Stimulated activated CD4-positive, alpha-beta T cell treated with anti-CD3 and anti-CD28 coated beads, Interleukin-2, amount 100 ng/mL, for 48 hours (primary cell): ENCODE measurements around the gene CEACAM16.

ENCODE experiments used
- DNase-seq, 2 donors: peaks; one replicate each; pipeline ENCODE4 v3.0.0-alpha.2; 2020

CEACAM16 gene

GRCh38 chr19:44726465-44726864, 27.5 kb downstream of the CEACAM16 start:
- no peak for DNase-seq

- DNase-seq = no peak
These were observed 29.2 kb downstream of the CEACAM16 start for GRCh38 chr19:44728178-44728577.

DNA sequence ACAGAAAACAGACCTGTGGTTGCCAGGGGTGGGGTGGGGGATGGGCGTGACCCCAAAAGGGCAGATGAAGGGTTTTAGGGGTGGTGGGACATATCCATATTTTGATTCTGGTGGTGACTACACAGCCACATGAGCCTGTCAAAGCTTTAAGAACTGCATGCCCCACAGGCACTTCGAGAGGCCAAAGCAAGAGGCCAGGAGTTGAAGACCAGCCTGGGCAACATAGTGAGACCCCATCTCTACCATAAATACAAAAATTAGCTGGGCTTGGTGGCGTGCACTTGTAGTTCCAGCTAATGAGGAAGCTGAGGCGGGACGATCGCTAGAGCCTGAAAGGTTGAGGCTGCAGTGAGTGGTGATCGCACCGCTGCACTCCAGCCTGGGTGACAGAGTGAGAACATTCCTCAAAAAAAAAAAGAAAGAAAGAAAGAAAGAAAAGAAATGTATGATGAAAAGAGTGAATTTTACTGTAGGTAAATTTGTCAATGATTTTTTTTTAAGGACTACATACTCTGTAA, 30.6 kb downstream of the CEACAM16 start:
- DNase-seq = no peak

- no peak for DNase-seq
These were observed 32.1 kb downstream of the CEACAM16 start for GRCh38 chr19:44731081-44731480.

- no peak for DNase-seq
These were observed 32.7 kb downstream of the CEACAM16 start for GRCh38 chr19:44731622-44732021.

GRCh38 chr19:44732235-44733014, 33.5 kb downstream of the CEACAM16 start:
- DNase-seq = no peak

GRCh38 chr19:44734357-44734756, 35.4 kb downstream of the CEACAM16 start:
- DNase-seq = no peak

- DNase-seq = no peak
These were observed 36.1 kb downstream of the CEACAM16 start for GRCh38 chr19:44735011-44735410.

DNA sequence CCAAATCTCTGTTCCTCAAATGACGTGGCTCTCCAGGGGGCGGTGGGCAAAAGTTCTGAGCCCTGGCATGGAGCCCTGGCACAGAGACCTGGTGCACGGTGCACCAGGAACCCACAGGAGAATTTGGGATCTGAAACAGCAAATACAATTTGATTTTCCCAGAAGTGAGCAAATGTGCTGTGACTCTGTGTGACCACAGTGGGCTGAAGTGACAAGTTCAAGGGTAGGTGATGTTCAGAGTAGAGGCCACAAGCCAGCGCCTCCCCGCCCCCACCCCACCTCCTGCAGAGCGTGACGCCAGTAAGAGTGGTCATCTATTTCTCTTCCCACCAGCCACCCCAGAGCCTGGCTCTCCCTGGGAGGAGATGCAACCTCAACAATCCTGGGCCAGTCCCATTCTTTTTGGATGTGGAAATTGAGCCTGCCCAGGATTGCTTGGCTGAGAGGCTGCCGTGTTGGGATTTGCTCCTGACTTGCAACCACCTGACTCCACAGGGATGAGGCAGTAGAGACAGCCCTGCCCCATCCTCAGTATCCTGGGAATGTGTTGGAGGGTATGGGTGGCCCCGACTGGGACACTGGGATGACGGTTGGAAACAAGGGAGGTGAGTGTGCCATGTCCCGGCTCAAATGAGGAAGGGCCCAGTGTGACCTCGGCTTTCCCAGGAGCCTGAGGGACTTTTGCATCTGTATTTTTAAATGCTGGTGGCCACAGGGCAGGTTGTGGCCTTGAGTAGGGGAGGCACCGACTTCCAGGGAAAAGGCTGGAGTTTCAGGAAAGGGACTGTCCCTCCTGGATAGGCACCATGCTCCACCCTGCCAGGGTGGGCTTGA, 38.5 kb downstream of the CEACAM16 start:
- no peak for DNase-seq

DNA sequence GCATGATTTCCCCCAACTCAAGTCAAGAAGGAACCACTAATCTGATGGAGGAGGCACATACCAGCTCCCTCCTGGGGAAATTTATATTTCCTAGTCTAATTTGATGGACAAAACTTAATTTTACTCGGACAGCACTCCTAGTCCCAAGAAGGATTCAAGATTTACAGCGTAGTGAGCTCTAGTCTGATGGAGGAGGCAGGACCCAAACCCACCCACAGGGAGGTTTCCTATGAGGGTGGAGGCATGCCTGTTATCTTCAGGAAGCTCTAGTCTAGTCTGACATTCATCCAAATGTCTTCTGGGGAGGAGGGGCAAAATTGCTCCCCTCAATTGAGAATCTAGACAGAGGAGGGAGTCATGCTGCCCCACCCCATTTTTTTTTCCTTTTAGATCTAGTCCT, 39.2 kb downstream of the CEACAM16 start:
- no peak for DNase-seq

DNA sequence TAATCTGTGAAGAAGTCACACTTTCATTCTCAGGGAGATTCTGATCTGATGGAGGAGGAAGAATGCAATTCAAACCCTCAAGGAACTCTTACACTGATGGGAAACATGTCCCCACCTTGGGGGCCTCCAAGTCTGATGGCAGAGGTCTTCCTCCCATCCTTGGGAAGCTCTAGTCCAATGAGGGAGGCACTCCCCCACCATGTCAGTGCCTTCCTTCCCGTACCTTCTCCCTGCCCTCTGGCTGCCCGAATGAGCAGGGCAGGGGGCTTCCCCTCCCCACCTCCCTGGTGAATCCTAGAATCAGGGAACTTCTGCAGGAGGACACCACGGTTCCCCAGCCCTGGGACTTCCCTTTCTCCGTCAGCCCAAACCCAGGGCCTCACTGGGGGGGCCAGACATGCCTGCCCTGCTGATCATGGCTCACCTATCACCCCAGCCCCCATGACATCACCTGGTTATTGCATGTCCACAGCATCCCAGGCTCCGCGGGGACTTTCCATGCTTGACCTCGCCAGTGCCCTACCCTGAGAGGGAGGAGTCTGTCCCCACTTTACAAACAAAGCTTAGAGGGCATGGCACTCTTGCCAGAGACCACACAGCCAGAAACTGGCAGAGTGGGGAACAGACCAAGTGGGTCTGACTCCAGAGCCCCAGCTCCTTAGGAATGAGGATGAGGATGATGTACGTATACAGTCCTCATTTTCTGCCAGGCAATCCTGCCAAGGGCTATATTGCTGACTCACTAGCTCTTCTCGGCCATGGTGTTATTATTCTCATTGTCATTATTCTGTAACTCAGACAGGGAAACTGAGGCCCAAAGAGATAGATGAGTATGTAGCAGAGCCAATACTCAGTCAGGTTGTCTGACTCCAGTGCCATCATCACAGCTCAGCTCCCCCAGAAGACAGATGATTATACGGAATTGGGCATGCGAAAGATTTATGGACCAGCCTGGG, 39.9 kb downstream of the CEACAM16 start:
- no peak for DNase-seq

- DNase-seq = no peak
These were observed 41.4 kb downstream of the CEACAM16 start for GRCh38 chr19:44740351-44740824.

GRCh38 chr19:44741258-44741731, 42.3 kb downstream of the CEACAM16 start:
- no peak for DNase-seq

DNA sequence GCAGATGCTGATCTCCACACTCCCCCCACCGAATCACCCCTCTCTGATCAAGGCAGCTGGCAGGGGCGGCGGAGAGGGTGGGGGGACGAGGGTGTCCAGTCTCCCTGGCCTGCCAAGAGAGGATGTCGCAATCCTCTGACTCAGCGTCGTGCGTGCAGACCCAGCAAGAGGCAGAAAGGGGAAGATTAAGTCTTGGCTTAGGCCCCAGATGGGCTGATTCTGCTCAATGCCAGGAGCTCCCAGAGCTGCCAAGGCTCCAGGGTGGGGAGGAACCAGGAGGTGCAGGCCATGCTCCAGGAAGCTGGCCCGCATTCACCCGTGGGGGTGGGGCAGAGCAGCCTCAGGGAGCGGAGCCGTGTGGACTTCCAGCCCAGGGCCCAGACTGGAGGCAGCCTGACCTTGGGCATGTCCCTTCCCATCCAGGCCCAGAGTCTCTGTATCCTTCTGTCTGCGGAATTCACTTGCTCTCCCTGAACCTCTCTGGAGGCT, 42.9 kb downstream of the CEACAM16 start:
- DNase-seq = no peak

DNA sequence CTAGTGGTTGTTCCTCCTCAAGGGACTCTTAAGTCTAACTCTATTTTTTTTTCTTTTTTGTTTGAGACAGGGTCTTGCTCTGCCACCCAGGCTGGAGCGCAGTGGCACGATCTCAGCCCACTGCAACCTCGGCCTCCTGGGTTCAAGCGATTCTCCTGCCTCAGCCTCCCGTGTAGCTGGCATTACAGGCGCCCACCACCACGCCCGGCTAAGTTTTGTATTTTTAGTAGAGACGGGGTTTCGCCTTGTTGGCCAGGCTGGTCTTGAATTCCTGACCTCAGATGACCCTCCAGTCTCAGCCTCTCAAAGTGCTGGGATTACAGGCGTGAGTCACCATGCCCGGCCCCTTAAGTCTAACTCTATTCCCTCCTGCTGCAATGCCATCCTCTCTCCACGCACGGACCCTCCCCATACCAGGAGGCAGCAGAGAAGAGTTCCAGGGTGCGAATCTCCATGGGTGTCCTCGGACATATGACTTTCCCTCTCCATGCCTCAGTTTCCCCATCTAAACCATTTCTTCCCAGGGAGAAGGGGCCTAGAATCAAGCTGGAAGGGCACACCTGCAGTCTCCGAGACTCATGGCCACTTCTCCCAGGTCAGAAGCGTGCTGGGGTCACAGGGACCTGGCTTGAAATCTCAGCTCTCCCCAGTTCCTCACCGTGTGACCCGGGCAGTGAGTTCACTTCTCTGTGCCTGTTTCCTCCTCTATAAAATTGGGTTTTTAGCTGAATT, 43.5 kb downstream of the CEACAM16 start:
- no peak for DNase-seq

DNA sequence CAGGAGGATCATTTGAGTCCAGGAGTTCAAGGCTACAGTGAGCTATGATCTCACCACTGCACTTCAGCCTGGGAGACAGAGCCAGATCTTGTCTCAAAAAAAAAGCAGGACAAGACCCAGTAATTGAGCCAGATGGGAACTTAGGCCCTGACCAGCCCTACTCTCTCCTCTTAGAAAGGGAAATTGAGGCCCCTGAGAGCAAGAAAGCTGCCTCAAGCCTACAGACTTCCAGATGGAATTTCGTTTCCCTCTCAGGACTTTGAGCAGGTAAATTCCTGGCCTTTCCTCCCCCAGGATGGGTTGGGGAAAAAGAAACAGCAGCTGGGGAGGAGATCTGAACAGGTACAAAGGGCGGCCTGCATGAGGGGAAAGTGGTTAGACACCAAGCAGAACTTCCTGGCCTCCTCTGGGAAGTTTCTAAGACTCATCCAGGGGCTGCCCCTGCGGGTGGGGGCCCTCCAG, 46.0 kb downstream of the CEACAM16 start:
- no peak for DNase-seq

GRCh38 chr19:44745341-44745831, 46.4 kb downstream of the CEACAM16 start:
- DNase-seq = no peak

DNA sequence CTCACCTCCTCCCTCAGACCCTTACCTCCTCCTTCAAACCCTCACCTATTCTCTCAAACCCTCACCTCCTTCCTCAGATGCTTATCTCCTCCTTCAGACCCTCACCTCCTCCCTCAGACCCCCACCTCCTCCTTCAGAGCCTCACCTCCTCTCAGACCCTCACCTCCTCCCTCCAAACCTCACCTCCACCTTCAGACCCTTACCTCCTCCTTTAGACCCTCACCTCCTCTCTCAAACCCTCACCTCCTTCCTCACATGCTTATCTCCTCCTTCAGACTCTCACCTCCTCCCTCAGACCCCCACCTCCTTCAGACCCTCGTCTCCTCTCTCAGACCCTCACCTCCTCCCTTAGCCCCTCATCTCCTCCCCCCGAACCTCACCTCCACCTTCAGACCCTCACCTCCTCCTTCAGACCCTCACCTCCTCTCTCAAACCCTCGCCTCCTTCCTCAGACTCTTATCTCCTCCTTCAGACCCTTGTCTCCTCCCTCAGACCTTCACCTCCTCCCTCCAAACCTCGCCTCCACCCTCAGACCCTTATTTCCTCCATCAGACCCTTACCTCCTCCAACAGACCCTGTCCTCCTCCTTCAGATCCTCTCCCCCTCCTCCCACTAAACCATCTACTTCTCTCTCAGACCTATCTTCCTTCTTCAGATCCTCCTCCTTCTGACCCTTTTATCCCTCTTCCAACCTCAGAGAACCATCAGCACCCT, 47.1 kb downstream of the CEACAM16 start:
- no peak for DNase-seq

GRCh38 chr19:44746616-44746945, 47.6 kb downstream of the CEACAM16 start:
- no peak for DNase-seq

- peak; percentile 88 to 89 for DNase-seq
These were observed 48.2 kb downstream of the CEACAM16 start for GRCh38 chr19:44746946-44747738.
